ENCODE results near the gene HUNK. TPM values are rescaled to one million over a fixed set of nuclear protein-coding genes. Genes with fewer than 3 reads are reported as not detected.
"Not testable (repeated sequence)": the region's sequence is repeated elsewhere in the genome, so short reads cannot be mapped to it uniquely, and the experiment has no call there.

Gene HUNK
- total RNA-seq, 4 donors from 2014 or later, result 0.22 to 1.2 (median 0.36) TPM

GRCh38 chr21:32035617-32036016, 162.8 kb downstream of the HUNK start:
- intact Hi-C loops (cut with DNase I), result no loop called here
- no peak for DNase-seq
- Histone ChIP-seq H3K36me3 (no peaks in the 10 kb centered on the region), H3K4me1 (no peaks in the 10 kb centered on the region), H3K9me3 (no peaks in the 10 kb centered on the region), H3K27me3 (no peaks in the 10 kb centered on the region), H3K27ac (no peak overlapping the region), H3K4me3 (replicated peaks in 1 of 3) (no peak overlapping the region)
- TF ChIP-seq, protein P1, sequence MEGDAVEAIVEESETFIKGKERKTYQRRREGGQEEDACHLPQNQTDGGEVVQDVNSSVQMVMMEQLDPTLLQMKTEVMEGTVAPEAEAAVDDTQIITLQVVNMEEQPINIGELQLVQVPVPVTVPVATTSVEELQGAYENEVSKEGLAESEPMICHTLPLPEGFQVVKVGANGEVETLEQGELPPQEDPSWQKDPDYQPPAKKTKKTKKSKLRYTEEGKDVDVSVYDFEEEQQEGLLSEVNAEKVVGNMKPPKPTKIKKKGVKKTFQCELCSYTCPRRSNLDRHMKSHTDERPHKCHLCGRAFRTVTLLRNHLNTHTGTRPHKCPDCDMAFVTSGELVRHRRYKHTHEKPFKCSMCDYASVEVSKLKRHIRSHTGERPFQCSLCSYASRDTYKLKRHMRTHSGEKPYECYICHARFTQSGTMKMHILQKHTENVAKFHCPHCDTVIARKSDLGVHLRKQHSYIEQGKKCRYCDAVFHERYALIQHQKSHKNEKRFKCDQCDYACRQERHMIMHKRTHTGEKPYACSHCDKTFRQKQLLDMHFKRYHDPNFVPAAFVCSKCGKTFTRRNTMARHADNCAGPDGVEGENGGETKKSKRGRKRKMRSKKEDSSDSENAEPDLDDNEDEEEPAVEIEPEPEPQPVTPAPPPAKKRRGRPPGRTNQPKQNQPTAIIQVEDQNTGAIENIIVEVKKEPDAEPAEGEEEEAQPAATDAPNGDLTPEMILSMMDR (IDR thresholded peaks at IDR 0.05), result no peak
- TF ChIP-seq POLR2A (IDR thresholded peaks at IDR 0.05), result no peak
- WGBS, 2 donors, result 64 to 72% methylated on average over 2 of the region's 2 CpGs

GRCh38 chr21:32036756-32037155, 163.9 kb downstream of the HUNK start:
- 77 to 82% methylated on average over 2 of the region's 2 CpGs for WGBS, 2 donors
- no peak for DNase-seq
- H3K9me3 ChIP-seq, result no peaks in the 10 kb centered on the region
- no peaks in the 10 kb centered on the region for H3K27me3 ChIP-seq
- no peaks in the 10 kb centered on the region for H3K36me3 ChIP-seq
- TF ChIP-seq POLR2A (IDR thresholded peaks at IDR 0.05), result no peak
- TF ChIP-seq, protein P1 (IDR thresholded peaks at IDR 0.05), result no peak
- no peaks in the 10 kb centered on the region for H3K4me1 ChIP-seq
- intact Hi-C loops (cut with DNase I), result no loop called here
- H3K27ac ChIP-seq, result no peak overlapping the region
- no peak overlapping the region for H3K4me3 ChIP-seq (replicated peaks in 1 of 3)

- DNase-seq; H3K4me1 ChIP-seq; H3K27me3 ChIP-seq; H3K36me3 ChIP-seq; intact Hi-C loops (cut with DNase I); H3K27ac ChIP-seq; H3K9me3 ChIP-seq; H3K4me3 ChIP-seq (replicated peaks in 1 of 3): not testable (repeated sequence)
- 90 to 91% methylated on average over 4 of the region's 4 CpGs for WGBS, 2 donors
These were observed 165.9 kb downstream of the HUNK start for GRCh38 chr21:32038751-32039150.

DNA sequence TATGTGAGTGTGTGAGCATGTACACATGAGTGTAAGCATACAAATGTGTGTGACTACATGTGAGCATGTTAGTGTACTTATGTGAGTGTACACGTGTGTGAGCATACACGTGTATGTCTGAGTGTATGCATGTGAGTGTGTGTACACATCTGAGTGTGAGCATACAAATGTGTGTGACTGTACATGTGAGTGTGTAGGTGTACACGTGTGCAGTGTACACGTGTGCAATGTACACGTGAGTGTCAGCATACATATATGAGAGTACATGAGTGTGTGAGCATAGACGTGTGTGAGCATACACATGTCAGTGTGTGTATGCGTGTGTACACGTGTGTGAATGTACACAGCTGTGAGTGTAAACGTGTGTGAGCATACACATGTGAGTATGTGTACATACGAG, 170.6 kb downstream of the HUNK start:
- no peak for DNase-seq
- intact Hi-C loops (cut with DNase I), result no loop called here
- no peak for TF ChIP-seq POLR2A (IDR thresholded peaks at IDR 0.05)
- TF ChIP-seq, protein P1 (IDR thresholded peaks at IDR 0.05), result no peak
- 90 to 94% methylated on average over 10 of the region's 10 CpGs for WGBS, 2 donors
- H3K36me3 ChIP-seq, result no peaks in the 10 kb centered on the region
- no peaks in the 10 kb centered on the region for H3K27me3 ChIP-seq
- H3K4me1 ChIP-seq, result no peaks in the 10 kb centered on the region
- no peaks in the 10 kb centered on the region for H3K9me3 ChIP-seq
- no peak overlapping the region for H3K27ac ChIP-seq
- H3K4me3 ChIP-seq (replicated peaks in 1 of 3), result no peak overlapping the region

GRCh38 chr21:32044205-32045180, 171.7 kb downstream of the HUNK start:
- Histone ChIP-seq H3K4me3 (replicated peaks in 1 of 3) (no peak overlapping the region), H3K27ac (no peak overlapping the region), H3K9me3 (no peaks in the 10 kb centered on the region), H3K27me3 (no peaks in the 10 kb centered on the region), H3K36me3 (no peaks in the 10 kb centered on the region), H3K4me1 (no peaks in the 10 kb centered on the region)
- TF ChIP-seq, protein P1 (IDR thresholded peaks at IDR 0.05), result no peak
- no peak for TF ChIP-seq POLR2A (IDR thresholded peaks at IDR 0.05)
- 78 to 81% methylated on average over 23 to 25 of the region's 25 CpGs for WGBS, 2 donors
- intact Hi-C loops (cut with DNase I), result no loop called here
- no peak for DNase-seq
